Activated CD4-positive, alpha-beta T cell treated with anti-CD3 and anti-CD28 coated beads, Interleukin-2, amount 50 U/mL, for 4 hours (primary cell): ENCODE measurements around the gene BPIFB3.
"Not testable (repeated sequence)": the region's sequence is repeated elsewhere in the genome, so short reads cannot be mapped to it uniquely, and the experiment has no call there.

Experiments
- DNase-seq, 2 experiments: peaks; one replicate each; pipeline ENCODE4 v3.0.0-alpha.2; 2020

BPIFB3 gene

DNA sequence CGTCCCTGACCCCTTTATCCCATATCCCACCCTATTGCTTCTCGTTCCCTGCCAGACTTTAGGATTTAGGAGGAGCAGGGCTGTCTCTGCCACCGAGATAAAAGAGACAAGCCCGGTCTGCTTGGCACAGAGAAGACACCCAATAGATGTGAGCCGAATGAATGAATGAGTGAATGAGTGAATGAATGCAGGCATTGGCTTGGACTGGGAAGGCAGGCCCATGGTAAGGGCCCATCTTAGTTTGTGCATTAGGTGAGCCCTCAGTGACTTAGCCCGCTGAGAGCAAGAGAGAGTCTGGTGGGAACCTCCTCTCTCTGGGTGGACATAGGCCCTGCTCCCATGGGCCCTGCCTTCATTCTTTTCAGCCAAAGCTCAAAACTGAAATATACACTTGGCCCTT lies 23.1 kb upstream of the BPIFB3 start:
- no peak for DNase-seq

DNA sequence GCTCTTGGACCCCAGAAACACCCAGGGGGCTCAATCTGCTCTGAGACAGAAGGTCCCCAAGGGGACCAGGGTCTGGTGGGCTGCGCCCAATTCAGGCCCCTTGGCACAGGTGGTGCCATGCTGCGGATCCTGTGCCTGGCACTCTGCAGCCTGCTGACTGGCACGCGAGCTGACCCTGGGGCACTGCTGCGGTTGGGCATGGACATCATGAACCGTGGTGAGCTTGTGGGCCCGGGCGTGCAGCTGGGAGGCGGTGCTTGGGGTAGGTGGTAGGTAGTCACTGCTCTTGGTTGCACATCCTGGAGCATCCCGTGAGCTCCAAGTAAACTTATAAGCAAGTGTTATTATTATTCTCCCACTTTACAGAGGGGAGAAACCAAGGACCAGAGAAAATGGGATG lies 22.2 kb upstream of the BPIFB3 start, which contains the start of gene BPIFB6:
Gene BPIFB6, plus strand, starts transcription at position 118 of the 400 bp plus-strand sequence. Its CDS starts 0 bp downstream, at position 118.
- no peak for DNase-seq

DNA sequence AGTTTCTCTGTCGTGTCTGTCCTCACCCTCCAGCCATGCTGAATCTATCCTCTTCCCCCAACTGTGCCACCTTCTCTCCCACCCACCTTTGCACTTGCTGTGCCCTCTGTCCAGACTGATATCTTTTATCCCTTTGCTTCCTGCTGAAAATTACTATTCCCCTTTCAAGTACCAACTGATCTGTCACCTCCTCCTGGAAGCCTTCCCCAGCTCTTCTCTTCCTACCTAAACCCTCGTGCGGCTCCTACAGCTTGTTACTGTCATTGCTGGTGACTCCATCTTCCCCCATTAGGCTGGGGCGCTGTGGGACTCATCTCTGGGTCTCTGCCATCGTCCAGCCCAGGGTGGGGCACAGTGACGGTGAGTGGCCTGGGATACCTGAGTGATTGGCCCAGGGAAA lies 21.1 kb upstream of the BPIFB3 start:
- no peak for DNase-seq

DNA sequence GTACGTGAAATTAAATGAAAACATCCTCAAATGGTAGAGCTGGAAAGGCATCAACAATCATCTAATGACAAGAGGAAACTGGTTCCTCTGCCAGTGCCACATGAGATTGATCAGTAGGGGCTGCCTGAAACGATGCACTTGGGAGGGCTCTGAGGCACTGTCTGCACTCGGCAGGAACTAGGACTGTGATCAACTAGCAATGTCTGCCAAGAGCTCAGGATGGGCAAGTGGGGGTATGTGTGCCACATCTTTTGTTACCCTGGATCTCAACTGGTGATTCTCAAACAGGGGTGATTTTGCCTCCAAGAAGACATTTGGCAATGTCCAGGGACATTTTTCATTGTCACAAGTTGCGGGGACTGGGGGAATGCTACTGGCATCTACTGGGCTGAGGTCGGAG lies 20.3 kb upstream of the BPIFB3 start:
- no peak for DNase-seq

DNA sequence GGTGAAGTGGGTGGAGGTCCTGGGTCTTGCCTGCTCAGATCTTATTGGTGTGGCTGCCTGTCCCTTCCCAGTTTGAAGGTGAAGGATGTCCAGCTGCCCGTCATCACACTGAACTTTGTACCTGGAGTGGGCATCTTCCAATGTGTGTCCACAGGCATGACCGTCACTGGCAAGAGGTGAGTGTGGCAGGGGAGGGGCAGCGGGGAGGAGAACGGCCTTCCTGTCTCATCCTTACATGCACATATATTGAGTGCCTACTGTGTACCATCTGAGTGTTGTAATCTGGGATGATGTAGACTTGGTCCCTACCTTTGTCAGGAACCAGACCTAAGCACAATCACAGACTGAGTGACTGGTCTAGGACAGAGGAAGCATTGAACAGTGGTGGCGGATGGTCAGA lies 19.6 kb upstream of the BPIFB3 start:
- DNase-seq = no peak

DNA sequence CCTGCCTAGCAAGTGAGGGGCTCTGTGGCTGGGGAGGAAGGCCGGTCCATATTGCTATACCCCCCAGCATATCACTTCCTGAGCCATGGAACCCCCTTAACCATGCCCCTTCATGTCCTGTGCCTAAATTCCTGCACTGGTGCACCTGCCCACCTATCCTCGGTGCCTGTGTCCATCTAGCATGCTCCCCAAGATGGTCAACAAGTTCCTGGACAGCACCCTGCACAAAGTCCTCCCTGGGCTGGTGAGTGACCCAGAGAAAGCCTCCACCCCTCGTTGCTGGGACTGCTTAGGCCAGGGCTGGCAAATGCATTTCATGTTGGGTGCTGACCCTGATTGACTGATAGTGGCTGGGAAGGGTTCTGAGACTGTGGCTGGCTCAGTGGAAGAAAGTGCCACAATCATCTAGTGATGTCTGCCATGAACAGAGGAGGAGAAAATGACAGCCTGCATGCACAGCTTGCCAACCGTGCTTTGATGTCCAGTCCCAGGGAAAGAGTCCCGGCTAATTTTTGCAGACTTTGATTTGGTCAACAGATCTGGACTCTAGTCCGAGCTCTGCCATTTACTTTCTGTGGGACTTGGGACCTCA lies 18.7 kb upstream of the BPIFB3 start:
- no peak for DNase-seq

DNA sequence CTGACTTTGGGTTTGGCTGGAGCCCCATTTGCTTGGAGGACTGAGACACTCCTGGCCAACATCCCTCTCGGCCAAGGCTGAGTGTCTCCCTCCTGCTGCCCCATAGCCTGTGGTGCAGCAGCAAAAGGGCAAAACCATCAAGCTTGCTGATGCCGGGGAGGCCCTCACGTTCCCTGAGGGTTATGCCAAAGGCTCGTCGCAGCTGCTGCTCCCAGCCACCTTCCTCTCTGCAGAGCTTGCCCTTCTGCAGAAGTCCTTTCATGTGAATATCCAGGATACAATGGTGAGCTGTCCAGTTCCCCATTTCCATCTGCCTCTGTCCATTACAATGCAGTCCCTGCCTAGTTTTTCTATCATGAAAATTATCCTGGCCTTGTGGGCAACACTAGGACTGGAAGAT lies 16.2 kb upstream of the BPIFB3 start:
- DNase-seq = no peak

DNA sequence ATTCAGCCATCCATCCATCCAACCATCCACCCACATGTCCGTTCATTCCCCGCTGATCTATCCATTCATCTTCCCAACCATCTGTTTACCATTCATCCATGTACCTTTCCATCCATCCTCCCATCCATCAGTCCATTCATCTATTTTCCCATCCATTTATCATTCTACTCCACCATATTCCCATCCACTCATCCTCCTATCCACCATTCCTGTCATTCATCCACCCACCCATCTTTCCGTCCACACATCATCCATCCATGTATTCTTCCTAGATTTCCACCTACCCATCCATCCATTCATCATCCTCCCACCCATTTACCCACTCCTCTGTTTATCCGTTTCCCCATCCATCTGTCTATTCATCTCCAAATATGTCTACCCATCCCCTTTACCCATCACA lies 15.5 kb upstream of the BPIFB3 start:
- no peak for DNase-seq

DNA sequence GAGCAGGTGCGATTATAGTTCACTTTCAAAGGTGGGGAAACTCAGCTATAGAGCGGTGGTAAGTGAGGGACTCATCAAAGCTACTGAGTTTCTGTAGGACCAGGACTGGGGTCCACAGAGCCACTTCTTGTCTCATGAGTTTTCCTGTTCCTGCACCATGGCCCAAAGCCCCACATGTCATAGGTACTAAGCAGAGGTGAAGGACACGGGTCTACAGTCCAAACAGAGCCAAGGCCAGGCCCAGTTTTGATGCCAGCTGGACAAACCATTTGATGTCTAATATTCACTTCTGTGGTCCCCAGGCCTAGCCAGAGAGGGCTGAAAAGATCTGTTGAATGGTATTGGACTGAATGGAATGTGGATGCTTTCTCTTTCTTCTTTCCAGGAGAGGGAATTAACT lies 11.3 kb upstream of the BPIFB3 start:
- DNase-seq = no peak

DNA sequence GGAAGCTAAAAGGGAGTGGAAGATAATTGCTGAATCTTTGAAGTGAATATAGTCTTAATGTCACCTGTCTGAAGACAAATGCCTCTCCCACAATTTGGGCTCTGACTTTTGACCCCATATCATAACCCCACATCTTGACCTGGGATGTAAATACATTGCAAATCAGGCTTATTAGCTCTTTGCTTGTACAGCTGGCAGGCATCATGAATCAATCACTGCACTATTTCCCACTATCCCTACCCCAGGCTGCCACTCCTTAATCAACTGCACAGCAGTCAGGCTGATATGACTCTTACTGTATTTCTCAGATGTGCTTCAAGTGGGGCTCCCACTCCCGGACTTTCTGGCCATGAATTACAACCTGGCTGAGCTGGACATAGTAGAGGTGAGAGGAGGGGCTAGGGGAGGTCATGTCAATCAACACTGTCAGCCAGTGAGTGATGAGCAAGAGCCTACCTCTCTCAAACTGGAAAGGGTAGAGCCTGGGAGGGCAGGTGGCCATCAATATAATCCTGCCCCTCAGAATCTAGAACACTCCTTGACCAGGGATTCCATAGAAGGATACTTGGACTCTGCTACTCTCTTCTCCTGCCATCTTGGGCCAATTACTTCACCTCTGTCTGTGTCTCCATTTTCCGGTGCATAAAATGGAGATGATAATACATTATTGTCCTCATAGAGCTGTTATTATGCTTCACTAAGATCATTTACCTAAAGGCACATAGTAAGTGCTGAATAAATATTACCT lies 10.5 kb upstream of the BPIFB3 start:
- DNase-seq = no peak

DNA sequence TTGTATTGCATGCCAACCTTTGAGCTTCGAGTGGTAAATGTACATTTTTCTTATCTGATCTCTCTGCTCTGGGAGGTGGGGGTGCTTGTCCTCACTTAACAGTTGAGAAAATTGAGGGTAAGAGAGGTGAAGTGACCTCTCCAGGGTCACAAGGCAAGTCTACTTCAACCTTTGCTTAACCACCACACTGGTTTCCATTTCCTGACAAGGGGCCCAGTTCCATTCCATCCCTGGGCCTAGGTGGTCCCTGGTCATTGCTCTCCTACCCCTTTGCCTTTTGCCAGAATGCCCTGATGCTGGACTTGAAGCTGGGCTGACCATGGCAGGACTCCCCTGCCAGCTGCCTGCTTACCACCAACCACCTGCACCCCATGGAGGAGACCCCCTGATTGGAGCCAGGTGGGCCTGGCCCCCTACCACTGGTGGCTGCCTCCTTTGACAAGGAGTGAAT lies 9.9 kb upstream of the BPIFB3 start:
- no peak for DNase-seq

DNA sequence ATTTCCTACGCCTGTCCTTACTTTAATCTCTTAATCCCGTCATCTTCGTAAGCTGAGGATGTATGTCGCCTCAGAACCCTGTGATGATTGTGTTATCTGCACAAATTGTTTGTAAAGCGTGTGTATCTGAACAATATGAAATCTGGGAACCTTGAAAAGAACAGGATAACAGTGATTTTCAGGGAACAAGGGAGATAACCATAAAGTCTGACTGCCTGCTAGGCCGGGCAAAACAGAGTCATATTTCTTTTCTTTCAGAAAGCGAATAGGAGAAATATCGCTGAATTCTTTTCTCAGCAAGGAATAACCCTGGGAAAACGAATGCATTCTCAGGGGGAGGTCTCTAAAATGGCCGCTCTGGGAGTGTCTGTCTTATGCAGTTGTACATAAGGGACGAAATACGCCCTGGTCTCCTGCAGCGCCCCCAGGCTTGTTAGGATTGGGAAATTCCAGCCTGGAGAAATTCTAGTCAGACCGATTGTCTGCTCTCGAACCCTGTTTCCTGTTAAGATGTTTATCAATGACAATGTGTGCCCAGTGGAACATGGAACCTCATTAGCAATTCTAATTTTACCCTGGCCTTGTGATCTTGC lies 8.5 kb upstream of the BPIFB3 start:
- not testable (repeated sequence) for DNase-seq

DNA sequence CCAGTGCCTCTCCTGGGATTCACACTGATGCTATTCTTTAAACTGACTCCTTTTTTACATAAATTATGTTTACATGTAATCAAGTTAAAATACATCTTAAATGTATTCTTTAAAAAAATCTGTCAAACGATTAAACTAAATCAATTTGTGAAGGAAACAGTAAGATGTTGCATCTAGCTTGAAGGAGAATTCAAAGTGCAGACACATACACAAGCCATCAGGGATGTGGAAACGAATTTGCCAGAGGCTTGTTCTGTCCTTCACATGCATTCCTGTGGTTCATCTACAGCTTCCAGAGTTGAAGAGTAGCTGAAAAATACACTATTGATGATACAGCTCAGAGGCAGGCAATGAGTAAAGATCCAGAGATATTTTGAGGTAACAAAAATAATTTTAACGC lies 7.3 kb upstream of the BPIFB3 start:
- no peak for DNase-seq

DNA sequence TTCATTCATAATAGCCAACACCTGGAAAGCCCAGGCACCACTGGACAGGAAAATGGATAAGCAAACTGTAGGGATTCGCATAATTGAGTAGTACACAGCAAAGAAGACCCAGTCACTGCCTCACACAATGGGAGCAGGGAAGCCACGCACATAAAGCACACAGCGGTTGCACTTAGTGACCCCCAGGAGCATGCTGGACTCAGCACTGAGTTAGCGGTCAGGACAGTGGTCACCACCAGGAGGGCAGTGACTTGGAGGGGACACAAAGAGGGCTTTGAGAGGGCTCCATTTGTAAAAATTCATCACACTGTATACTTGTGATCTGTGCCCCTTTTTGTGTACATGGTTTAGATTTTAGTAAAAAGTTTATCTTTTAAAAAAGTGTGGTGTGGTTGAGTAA lies 2.4 kb upstream of the BPIFB3 start:
- no peak for DNase-seq

DNA sequence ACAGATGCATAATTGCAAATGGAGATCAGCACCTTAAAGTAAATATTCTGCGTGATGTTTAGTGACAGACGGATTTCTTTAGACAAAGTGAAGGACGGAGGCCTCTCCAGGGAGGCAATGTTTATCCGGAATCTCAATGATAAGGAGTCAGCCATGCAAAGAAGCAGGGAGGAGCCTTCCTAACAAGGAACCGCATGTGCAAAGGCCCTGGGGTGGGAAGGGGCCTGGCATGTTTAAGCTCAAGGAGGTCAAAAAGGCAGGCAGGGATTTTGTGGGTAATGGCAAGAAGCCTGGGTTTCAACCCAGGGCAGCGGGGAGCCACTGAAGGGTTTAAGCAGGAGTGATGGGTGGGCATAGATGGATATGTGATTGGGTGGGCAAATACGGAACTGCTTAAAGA lies 678 bp downstream of the BPIFB3 start:
- no peak for DNase-seq

DNA sequence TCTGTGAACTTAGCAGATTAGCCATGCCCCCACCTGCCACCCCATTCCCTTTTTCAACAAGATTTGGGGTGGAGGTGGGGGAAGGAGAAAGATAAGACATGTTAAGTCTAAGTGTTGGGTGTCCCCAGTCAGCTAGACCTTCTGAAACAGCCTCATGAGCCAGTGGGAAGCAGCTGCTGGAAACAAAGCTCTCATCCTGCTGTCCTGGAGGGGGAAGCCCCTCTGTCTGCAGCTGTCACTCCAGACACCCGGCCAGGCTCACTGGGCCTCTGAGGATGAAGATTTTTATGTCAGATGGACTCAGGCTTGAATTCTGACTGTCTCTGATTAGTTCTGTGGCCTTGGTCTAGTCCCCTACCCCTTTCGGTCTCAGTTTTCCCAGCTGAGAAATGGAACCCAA lies 1.1 kb downstream of the BPIFB3 start:
- DNase-seq = no peak

DNA sequence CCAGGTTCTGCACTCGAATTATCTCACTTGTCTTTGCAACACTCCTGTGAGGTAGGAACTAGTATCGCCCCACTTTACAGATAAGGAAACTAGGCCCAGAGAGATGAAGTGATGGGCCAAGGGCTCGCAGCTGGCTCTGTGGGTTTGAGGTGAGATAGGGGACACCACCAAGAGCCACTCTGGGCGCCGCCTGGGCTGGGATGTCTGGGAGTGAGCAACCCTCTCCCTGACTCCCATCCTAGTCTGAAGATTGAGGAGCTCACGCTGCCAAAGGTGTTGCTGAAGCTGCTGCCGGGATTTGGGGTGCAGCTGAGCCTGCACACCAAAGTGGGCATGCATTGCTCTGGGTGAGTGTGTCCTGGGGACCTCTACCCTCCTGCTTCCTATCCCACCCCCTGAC lies 5.4 kb downstream of the BPIFB3 start:
- no peak for DNase-seq

DNA sequence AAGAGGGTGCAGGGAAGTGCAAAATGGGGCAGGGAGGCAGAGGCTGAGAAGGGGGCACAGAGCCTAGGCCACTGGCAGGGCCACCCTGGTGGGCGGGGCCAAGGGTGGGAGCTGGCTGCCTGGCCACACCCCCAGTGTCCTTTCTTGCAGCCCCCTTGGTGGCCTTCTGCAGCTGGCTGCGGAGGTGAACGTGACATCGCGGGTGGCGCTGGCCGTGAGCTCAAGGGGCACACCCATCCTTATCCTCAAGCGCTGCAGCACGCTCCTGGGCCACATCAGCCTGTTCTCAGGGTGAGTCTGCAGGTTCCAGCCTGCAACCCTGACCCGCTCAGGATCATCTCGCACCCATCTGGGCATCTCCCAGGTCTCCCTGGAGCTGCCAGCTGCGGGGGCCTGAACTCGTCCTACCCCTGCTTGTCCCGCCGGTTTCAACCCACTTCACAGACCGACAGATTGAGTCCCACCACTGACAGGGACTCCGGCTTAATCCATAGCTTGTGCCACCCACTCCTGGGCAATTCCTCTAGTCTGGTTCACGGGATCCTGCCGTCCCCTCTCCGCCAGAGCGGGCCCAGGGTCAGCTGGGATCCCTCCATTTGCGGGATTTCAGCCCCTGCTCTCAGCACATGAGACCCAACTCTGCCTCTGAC lies 6.2 kb downstream of the BPIFB3 start:
- DNase-seq = no peak

DNA sequence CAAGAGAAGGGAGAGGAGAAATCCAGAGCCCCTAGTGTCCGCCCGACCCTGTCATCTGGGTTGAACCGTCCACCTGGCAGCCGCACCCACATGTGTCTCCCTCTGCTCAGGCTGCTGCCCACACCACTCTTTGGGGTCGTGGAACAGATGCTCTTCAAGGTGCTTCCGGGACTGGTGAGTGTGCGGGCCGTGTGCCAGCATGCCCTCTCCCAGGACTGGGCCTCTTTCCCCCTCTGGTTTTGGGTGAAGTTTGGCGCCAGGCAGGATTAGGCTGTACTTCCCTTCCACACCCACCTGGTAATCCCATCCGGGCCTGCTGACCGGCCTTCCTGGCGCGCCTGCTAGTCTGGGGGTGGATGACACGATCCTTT lies 7.9 kb downstream of the BPIFB3 start:
- no peak for DNase-seq

DNA sequence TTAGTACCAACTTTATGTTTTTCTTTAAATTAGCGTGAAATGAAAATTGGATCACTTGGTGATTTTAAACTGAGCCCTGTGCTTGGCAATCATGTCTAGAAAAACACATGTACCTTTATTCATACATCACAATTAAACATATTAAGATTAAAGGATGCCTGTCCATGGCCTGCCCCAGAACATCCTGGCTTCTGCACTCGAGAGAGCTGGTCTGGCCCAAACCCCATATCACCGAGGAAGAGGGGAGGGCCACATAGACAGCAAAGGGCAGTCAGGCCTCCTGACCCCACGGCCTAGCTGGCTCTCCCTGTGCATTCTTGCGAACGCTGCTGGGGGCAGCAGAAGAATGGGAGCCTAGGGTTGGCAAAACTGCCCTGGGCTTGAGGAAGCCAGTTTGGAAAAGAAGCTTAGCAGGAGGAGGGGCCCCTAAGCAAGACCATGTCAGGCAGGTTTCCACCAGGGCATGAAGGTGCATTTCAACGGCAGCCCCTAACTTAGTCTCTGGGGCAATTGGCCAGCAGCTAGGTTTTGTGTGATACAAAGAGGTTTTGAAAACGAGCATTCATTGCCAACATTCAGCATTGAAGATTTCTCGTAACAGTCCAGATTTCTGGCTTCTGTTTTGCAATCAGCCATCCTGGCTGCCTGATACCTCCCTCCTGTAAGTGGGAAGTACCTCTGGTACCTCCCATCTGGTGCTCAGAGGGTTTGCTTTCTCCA lies 8.6 kb downstream of the BPIFB3 start:
- DNase-seq = no peak

DNA sequence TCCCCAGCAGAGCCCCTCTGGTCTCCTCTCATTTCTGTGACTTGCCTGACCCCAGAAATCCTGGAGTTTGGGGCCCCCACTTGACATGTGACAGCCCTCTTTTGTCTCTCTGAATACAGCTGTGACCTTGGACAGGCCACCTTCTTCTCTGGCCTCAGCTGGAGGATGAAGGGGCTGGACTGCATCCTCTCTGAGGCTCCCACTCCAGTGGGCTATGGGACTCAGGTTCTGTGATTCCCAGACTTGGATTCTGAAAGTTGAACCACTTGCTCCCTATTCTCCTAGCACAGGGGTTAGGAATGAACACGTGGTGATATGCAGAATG lies 9.1 kb downstream of the BPIFB3 start:
- no peak for DNase-seq

DNA sequence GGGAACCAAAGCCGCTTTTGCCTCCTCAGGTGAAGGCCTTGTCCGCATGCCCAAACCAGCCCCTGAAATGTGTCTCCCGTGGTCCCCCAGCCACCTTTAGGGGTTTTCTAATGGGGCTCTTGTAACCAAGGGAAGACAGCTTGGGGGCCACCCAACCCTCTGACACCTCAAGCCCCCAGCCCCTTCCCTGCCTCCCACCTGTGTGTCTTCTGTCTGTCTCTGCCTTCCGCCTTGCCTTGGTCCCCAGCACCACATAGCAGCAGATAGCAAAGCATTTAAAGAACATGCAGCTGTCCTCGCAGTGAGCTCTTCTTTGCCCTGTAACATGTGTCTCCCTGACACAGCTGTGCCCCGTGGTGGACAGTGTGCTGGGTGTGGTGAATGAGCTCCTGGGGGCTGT lies 9.6 kb downstream of the BPIFB3 start:
- DNase-seq = no peak

DNA sequence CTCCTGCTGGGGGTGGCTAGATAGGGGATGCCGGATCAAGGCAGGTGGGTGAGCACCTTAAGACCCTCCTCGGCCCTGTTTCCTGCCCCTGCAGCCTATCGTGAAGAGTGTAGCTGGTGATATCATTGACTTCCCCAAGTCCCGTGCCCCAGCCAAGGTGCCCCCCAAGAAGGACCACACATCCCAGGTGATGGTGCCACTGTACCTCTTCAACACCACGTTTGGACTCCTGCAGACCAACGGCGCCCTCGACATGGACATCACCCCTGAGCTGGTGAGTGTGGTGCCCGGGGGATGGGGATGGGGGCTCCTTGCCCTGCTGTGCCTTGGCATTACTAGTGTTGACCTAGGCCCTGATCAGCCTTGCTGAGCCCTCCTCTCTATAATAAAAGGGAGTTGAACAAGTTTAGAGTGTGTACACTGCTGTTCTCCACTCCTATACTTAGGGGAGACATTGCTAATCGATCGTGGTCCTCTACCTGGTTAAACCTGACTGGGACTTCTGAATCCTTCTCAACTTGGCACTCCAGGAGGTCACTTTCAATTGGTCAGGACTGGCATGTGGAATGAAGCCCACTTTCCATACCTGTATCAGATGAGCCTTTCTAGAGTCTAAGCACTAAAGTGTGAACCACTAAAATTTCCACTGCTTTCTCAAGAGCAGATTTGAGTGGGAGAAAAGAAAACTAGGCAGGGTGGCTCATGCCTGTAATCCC lies 11.0 kb downstream of the BPIFB3 start:
- DNase-seq = no peak
